ENCODE measurements around the gene PATJ.
"Not testable (repeated sequence)": the region's sequence is repeated elsewhere in the genome, so short reads cannot be mapped to it uniquely, and the experiment has no call there.

Gene PATJ

GRCh38 chr1:62181532-62181931 is 439.3 kb downstream of the PATJ start:
- no peak for TF ChIP-seq RARB (CRISPR knock-in tag; IDR thresholded peaks at IDR 0.05)
- TF ChIP-seq POU6F1 (CRISPR knock-in tag; IDR thresholded peaks at IDR 0.05; ENCODE audit: borderline replicate concordance, low read depth) = no peak
- TF ChIP-seq PPARA (CRISPR knock-in tag; IDR thresholded peaks at IDR 0.05; ENCODE audit: borderline replicate concordance) = no peak
- no peak for TF ChIP-seq ZNF8 (CRISPR knock-in tag; IDR thresholded peaks at IDR 0.05)
- TF ChIP-seq ZNF565 (CRISPR knock-in tag; conservative IDR thresholded peaks at IDR 0.05; ENCODE audit: low read depth) = no peak
- TF ChIP-seq TCF4 (CRISPR knock-in tag; IDR thresholded peaks at IDR 0.05; ENCODE audit: borderline replicate concordance) = no peak
- TF ChIP-seq GLIS3 (CRISPR knock-in tag; IDR thresholded peaks at IDR 0.05) = no peak
- no peak for TF ChIP-seq TOX (CRISPR knock-in tag; IDR thresholded peaks at IDR 0.05; ENCODE audit: borderline replicate concordance)
- TF ChIP-seq ESRRG (CRISPR knock-in tag; IDR thresholded peaks at IDR 0.05) = no peak
- TF ChIP-seq ZC3H10 (CRISPR knock-in tag; IDR thresholded peaks at IDR 0.05) = no peak
- TF ChIP-seq BACH2 (CRISPR knock-in tag; IDR thresholded peaks at IDR 0.05; ENCODE audit: borderline replicate concordance) = no peak

GRCh38 chr1:62182157-62182556 is 439.9 kb downstream of the PATJ start:
- ATAC-seq = not testable (repeated sequence)

More at GRCh38 chr1:62181532-62181931, 439.3 kb downstream of the PATJ start:
- ATAC-seq = no peak

GRCh38 chr1:62183164-62184020 is 441.1 kb downstream of the PATJ start:
- ATAC-seq = not testable (repeated sequence)

GRCh38 chr1:62184336-62184735 is 442.1 kb downstream of the PATJ start:
- no peak for TF ChIP-seq SNAI2 (CRISPR knock-in tag; IDR thresholded peaks at IDR 0.05)
- TF ChIP-seq ZFP30 (CRISPR knock-in tag; IDR thresholded peaks at IDR 0.05) = no peak
- TF ChIP-seq ZNF70 (CRISPR knock-in tag; IDR thresholded peaks at IDR 0.05) = no peak
- TF ChIP-seq TSHZ2 (CRISPR knock-in tag; IDR thresholded peaks at IDR 0.05) = no peak
- TF ChIP-seq GLIS3 (CRISPR knock-in tag; IDR thresholded peaks at IDR 0.05) = no peak
- TF ChIP-seq CREB5 (CRISPR knock-in tag; IDR thresholded peaks at IDR 0.05; ENCODE audit: low read depth) = no peak
- no peak for TF ChIP-seq ARNTL (CRISPR knock-in tag; IDR thresholded peaks at IDR 0.05; ENCODE audit: borderline replicate concordance, low read depth)
- no peak for TF ChIP-seq RARB (CRISPR knock-in tag; IDR thresholded peaks at IDR 0.05)
- no peak for TF ChIP-seq PATZ1 (CRISPR knock-in tag; IDR thresholded peaks at IDR 0.05; ENCODE audit: borderline replicate concordance)
- no peak for TF ChIP-seq ISL1 (CRISPR knock-in tag; IDR thresholded peaks at IDR 0.05)
- TF ChIP-seq ZNF8 (CRISPR knock-in tag; IDR thresholded peaks at IDR 0.05) = no peak
- no peak for TF ChIP-seq TCF4 (CRISPR knock-in tag; IDR thresholded peaks at IDR 0.05; ENCODE audit: borderline replicate concordance)
- TF ChIP-seq PPARA (CRISPR knock-in tag; IDR thresholded peaks at IDR 0.05; ENCODE audit: borderline replicate concordance) = no peak
- no peak for ATAC-seq

- not testable (repeated sequence) for ATAC-seq
Observed at GRCh38 chr1:62185233-62185632, 443.0 kb downstream of the PATJ start.
